ENCODE results near the gene IRF2BPL.
A peak's percentile ranks its signal among the peaks of the same experiment; 100 is the strongest.

The IRF2BPL gene

GRCh38 chr14:77014734-77015133, 13.8 kb downstream of the IRF2BPL start:
- DNase-seq (ENCODE audit: extremely low spot score, insufficient read length, low read depth) (no peak), FAIRE-seq (no peak)

GRCh38 chr14:77014004-77014604, 14.4 kb downstream of the IRF2BPL start:
- DNase-seq (ENCODE audit: extremely low spot score, insufficient read length, low read depth) (no peak), FAIRE-seq (no peak)

GRCh38 chr14:77012193-77012765, 16.2 kb downstream of the IRF2BPL start:
- DNase-seq (ENCODE audit: extremely low spot score, insufficient read length, low read depth) = no peak
- FAIRE-seq = no peak

GRCh38 chr14:77011245-77011644, 17.3 kb downstream of the IRF2BPL start:
- FAIRE-seq (no peak), DNase-seq (ENCODE audit: extremely low spot score, insufficient read length, low read depth) (no peak)

- FAIRE-seq = no peak
Measured at GRCh38 chr14:77009014-77009413, 19.5 kb downstream of the IRF2BPL start.

GRCh38 chr14:77008541-77008940, 20.0 kb downstream of the IRF2BPL start:
- FAIRE-seq (no peak), DNase-seq (ENCODE audit: extremely low spot score, insufficient read length, low read depth) (no peak)

More at GRCh38 chr14:77009014-77009413, 19.5 kb downstream of the IRF2BPL start:
- no peak for DNase-seq (ENCODE audit: extremely low spot score, insufficient read length, low read depth)

GRCh38 chr14:77007975-77008421, 20.5 kb downstream of the IRF2BPL start:
- FAIRE-seq = no peak
- no peak for DNase-seq (ENCODE audit: extremely low spot score, insufficient read length, low read depth)

GRCh38 chr14:77007183-77007974, 21.1 kb downstream of the IRF2BPL start:
- FAIRE-seq = no peak

GRCh38 chr14:77006132-77006531, 22.4 kb downstream of the IRF2BPL start:
- no peak for FAIRE-seq
- no peak for DNase-seq (ENCODE audit: extremely low spot score, insufficient read length, low read depth)

More at GRCh38 chr14:77007183-77007974, 21.1 kb downstream of the IRF2BPL start:
- no peak for DNase-seq (ENCODE audit: extremely low spot score, insufficient read length, low read depth)

GRCh38 chr14:77005559-77005958, 22.9 kb downstream of the IRF2BPL start:
- no peak for FAIRE-seq
- no peak for DNase-seq (ENCODE audit: extremely low spot score, insufficient read length, low read depth)

- FAIRE-seq (no peak), DNase-seq (ENCODE audit: extremely low spot score, insufficient read length, low read depth) (no peak)
Measured at GRCh38 chr14:77004711-77005460, 23.6 kb downstream of the IRF2BPL start.

GRCh38 chr14:77003960-77004710, 24.4 kb downstream of the IRF2BPL start:
- no peak for FAIRE-seq

GRCh38 chr14:77002889-77003288, 25.6 kb downstream of the IRF2BPL start:
- no peak for DNase-seq (ENCODE audit: extremely low spot score, insufficient read length, low read depth)
- FAIRE-seq = no peak

More at GRCh38 chr14:77003960-77004710, 24.4 kb downstream of the IRF2BPL start:
- no peak for DNase-seq (ENCODE audit: extremely low spot score, insufficient read length, low read depth)

GRCh38 chr14:77002335-77002734, 26.2 kb downstream of the IRF2BPL start:
- FAIRE-seq (no peak), DNase-seq (ENCODE audit: extremely low spot score, insufficient read length, low read depth) (no peak)

- DNase-seq (ENCODE audit: extremely low spot score, insufficient read length, low read depth) (no peak), FAIRE-seq (peak; percentile 21)
Measured at GRCh38 chr14:77000340-77001270, 27.9 kb downstream of the IRF2BPL start.

GRCh38 chr14:76998910-76999309, 29.6 kb downstream of the IRF2BPL start:
- FAIRE-seq (no peak), DNase-seq (ENCODE audit: extremely low spot score, insufficient read length, low read depth) (no peak)

GRCh38 chr14:76997257-76997970, 31.1 kb downstream of the IRF2BPL start:
- DNase-seq (ENCODE audit: extremely low spot score, insufficient read length, low read depth) = no peak
- no peak for FAIRE-seq

- FAIRE-seq = no peak
- no peak for DNase-seq (ENCODE audit: extremely low spot score, insufficient read length, low read depth)
Measured at GRCh38 chr14:76996563-76997146, 31.9 kb downstream of the IRF2BPL start.
